ENCODE data around the gene NKD1.

NKD1 gene

DNA sequence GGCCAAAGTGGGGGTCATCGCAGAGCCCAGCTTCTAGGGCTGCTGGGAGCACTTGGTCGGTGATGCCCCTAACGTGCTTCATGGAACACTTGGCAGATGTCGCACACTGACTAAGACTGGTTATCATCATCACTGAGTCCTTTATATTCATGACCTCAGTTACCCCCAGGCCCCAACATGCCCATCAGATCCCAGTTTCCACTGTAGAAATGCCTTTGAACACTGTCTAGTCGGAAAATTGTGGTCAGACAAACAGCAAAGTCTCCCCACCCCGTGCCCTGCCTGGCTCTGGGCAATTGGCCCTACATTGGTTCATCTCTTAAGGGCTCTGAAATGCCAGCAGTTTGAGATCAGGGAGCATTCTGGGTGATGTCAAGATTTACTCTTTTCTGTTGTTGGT is 51.3 kb downstream of the NKD1 start:
- DNase-seq (ENCODE audit: low read depth in 2 of 2) = no peak

DNA sequence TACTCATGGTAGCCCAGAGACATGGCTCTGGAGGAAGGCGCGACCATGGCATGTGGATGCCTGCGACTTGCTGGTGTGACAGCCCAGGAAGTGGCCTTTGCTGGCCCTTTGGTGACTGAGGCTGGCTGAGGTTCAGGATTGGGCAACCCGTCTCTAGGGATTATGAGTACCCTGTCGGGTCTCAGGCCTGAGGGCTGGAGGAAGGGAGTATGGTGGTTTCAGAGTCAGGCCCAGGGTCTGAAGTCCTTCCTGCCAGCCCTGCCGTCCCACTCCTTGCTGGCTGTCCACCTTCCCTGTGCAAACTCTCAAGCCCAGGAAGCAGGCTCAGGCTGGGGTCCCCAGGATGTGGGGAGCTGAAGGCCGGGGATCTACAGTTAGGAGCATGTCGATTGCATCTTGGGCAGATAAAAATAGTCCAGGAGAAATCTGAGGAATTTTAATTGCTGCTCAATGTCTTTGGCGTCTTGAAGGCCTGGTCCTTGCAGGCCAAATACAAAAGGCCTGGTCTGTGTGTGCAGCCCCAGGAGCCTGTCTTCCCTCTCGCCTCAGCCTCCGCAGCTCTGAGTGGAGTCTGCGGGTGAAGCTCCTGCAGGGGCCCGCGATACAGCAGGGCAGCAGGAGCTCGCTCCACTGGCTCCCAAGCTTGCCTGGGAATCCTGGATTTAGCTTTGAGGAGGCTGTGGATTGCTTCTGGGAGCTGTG is 52.5 kb downstream of the NKD1 start:
- no peak for DNase-seq (ENCODE audit: low read depth in 2 of 2)

DNA sequence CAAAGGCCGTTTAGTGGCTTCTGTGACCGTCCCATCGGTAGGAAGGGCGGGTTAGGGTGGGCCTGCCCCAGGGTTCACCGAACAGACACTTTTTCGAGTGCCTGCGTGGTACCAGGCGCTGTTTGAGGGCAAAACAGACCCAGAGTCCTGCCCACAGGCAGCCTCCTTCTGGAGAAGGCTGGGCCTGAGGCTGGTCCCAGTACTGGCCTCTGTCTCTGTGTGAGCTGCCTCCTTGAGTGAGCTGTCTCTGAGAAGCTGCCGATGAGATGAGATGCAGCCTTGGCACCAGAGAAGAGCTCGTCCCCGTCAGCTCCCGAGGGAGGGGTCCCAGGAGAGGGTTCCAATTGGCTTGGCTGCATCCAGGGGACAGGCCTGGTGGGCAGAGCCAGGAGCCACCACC is 53.1 kb downstream of the NKD1 start:
- no peak for DNase-seq (ENCODE audit: low read depth in 2 of 2)

DNA sequence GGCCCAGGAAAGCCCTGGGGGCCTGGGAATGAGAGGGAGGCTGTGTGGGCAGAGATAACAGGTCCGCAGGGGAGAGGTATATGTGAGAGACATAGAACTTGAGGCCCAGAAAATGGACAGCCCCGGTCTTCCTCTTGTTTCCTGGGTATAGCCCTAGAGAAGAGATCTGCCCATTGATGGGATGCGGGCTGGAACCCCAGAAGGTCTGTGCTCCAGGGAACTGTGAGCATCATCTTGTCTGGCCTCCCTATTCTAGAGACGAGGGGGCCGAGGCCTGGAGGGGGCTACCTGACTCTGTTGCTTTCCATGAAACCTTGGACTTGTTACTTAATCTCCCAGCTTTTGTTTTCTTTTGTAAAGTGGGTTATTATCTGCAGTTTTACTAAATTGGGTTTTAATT is 53.9 kb downstream of the NKD1 start:
- no peak for DNase-seq (ENCODE audit: low read depth in 2 of 2)

- peak in 1 of 2 donors; percentile 20 for DNase-seq (ENCODE audit: low read depth in 2 of 2)
Measured at GRCh38 chr16:50602531-50603205, 54.5 kb downstream of the NKD1 start.

DNA sequence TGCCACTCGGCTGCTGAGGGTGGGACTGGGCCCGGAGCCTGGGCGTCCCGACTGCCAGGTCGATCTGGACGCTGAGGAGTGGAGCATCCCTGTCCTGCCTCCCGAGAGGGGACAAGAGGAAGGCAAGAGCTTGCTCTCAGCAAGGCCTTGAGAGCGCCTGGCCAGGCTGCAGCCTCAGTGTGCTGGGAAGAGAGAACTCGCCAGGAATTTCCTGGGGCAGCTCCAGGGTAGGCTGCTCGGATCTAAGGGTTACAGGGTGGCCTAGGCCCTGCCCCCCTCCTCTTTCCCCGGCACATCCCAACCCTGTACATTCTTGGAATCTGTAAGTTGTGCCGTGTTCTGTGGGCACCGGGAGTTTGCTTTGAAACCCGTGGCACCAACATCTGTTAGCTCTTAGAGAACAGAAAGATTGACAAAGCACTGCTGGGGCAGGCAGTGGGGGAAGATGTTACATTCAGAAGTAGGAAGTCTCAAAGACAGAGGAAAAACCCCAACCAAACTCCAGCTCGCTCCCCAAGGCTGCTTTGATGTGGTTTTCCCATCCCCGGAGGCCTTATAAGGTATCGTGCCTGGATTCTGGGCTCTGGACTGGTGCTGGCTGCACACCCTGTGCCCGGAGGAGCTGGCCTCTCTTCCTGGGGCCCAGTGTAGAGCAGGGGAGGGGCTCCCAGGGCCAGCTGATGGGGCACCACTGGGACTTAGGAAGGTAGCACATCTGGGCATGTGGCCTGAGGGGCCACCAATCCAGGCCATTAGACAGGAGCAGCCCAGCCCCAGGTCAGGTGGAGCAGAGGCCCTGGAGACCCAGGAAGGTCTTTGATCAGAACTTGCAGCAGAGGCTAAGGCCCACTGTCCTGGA is 55.2 kb downstream of the NKD1 start:
- no peak for DNase-seq (ENCODE audit: low read depth in 2 of 2)

DNA sequence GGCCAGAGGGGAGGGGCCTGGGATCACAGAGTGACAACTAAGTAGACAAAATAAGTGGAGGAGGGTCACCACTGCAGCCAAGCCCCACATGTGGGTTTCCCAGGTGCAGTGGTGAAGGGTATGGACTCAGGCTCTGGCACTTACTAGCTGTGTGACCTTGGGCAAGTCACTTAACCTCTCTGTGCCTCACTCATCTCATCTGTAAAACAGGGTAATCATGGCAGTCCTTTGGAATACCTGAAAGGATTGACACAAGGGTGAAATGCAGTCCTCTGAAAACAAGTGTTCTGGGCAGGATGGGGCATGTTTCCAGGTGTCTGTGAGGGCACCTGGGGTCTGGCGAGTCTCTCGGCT is 55.8 kb downstream of the NKD1 start:
- DNase-seq (ENCODE audit: low read depth in 2 of 2) = no peak

DNA sequence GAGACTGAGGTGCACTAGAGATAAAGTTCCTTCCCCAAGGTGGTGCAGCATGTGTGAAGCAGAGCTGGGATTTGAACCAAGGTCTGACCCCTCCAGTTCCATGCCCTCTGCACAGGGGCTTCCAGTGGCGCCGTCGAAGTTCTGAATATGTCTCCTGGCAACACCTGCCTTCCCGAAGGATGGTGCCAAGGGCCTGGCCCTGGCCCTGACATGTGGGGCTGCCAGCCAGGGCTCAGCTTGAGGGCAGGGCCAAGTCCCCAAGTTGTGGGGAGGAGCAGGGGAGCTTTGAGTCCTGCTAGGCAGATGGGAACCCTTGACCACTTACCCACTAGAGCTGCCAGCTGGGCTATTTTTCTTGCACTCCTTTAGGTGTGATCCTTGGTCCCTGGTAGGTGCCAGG is 56.4 kb downstream of the NKD1 start:
- no peak for DNase-seq (ENCODE audit: low read depth in 2 of 2)

DNA sequence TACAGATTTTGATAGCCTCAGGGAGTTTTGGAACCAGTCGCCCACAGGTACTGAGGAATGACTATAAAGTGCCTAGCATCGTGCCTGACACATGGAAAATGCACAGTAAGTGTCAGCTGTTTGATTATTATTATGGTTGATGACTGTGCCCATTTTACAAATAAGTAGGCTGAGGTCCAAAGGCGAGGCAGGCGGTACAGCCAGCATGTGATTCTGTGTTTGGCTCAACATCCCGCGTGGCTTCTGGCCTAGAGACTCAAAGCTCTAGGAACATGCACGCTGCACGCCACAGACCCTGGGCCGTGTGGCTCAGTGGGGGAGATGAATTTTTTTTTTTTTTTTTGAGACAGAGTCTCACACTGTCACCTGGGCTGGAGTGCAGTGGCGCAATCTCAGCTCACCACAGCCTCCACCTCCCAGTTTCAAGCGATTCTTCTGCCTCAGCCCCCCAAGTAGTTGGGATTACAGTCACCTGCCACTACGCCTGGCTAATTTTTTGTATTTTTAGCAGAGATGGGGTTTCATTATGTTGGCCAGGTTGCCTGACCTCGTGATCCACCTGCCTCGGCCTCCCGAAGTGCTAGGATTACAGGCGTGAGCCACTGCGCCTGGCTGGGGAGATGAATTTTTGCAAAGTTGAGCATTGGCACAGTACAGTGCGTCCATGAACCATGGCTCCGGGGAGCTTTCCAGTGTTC is 57.7 kb downstream of the NKD1 start:
- no peak for DNase-seq (ENCODE audit: low read depth in 2 of 2)

- DNase-seq (ENCODE audit: low read depth in 2 of 2) = no peak
Measured at GRCh38 chr16:50606431-50607050, 58.3 kb downstream of the NKD1 start.

DNA sequence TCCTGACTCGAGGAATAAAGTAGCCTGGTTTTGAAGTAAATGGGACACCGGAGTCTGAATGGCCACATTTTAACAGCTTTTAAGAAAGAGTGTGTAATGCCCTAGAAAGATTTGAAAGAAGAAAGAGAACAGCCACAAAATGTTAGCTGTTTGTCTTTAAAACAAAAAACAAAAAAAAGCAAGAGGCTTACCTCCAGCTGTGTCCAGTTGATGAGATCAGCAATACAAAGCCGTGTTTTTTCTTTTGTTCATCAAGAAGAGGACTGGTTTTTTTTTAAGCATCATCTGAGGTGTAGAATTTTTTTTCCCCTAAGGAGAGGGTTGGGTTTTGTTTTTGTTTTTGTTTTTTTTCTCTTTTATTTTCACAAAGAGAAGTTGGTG is 58.8 kb downstream of the NKD1 start:
- DNase-seq (ENCODE audit: low read depth in 2 of 2) = no peak

DNA sequence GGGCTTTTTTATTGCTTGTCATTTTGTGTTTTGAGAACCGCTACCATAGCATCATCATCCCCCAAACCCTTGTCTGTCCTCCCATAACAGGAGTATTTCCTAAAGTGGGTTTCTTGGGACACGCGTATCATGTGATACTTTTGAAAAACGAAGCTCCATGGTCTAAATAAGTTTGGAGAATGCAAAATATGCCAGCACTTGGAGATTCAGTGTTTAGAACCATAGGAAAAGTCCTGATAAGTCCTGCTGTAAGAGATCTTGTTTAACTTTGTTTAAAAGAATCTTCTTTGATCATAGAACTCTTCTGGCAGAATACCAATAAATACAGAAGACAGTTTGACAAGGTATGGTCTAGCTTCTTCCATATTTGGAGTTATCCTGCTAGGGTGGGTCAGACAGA is 59.3 kb downstream of the NKD1 start:
- DNase-seq (ENCODE audit: low read depth in 2 of 2) = no peak

DNA sequence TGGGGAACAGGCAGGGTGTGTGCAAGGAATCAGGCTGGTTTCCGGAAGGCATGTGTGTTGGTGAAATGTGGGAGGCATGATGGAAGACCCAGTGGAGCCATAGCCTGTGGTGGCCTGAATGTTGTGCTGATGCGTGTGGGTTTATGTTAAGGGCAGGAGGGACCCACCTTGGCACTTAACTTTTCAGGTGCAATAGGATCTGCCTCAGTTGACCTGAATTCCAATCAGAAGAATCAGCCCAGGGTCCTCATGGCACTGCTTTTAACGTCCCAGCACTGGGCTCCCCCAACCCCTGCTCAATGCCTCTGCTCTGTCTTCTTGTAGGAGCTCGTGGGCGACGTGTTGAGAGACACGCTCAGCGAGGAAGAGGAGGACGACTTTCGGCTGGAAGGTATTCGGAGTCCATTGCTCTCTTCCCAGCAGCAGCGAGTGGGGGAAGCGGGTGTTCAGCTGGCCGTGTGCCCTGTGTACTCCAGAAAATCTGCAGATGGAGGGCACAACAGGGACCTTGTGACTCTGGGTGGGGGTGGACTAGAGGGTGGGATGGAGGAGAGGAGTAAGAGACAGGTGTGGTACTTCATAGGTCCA is 59.9 kb downstream of the NKD1 start:
- DNase-seq (ENCODE audit: low read depth in 2 of 2) = no peak

DNA sequence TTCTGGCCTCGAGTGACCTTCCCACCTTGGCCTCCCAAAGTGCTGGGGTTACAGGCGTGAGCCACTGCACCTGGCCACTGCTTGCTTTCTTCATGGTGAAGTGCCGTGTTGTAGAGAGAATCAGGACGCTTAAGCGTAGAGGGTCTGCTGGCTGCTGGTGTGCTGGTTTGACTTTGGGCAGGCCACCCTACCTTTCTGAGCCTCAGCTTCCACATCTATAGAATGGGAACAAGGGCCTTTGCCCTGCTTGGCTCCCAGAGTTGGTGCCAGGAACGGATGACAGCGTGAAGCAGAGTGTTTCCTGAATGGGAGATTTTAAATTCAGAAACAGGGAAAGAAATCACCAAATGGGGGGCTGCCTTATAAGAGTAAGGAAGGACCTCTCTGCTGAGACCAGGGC is 60.9 kb downstream of the NKD1 start:
- no peak for DNase-seq (ENCODE audit: low read depth in 2 of 2)

- no peak for DNase-seq (ENCODE audit: low read depth in 2 of 2)
Measured at GRCh38 chr16:50609471-50609870, 61.3 kb downstream of the NKD1 start.

DNA sequence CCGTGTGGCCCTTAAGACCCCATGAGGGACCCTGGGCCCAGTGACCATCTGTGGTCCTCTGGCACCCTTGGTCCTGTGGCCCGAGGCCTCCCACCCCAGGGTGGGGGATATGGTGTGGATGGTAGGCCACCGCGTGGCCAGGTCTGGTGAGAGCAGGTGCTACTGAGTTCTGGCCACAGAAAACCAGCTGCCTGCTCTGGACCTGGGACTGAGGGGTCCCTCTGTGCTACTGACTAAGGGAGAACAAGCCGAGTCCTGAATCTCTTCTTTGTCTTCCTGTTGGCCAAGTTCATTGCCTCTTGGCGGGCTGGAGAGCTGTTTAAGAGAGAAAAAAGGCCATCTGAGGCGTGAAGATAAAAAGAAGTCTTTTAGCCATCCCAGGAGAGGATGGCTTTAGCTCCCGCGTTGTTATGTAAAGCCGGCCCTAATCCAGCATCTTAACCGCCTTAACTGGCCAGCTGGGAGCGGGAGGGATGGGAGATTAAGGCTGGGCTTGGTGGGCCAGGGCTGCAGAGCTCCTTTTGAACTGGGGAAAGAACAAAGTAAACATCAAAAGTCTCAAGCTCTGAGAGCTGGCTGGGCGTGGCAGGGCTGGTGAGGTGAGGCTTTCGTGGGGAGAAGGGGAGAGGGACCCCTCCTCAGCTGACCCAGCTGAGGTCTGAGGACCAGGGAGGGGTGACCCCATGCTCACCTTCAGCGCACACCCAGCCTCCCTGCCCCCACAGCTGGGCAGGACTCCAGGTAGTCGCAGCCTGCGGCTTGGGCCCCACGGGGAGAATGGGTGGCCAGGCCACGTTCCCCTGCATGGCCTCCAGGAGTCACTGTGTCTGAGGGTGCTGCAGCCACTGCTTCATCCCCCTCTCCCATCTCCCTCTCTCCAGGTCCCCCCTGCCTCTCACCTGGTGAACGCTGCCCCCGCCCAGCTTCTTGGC is 62.4 kb downstream of the NKD1 start:
- DNase-seq (ENCODE audit: low read depth in 2 of 2) = no peak

- no peak for DNase-seq (ENCODE audit: low read depth in 2 of 2)
Measured at GRCh38 chr16:50611332-50611934, 63.2 kb downstream of the NKD1 start.

DNA sequence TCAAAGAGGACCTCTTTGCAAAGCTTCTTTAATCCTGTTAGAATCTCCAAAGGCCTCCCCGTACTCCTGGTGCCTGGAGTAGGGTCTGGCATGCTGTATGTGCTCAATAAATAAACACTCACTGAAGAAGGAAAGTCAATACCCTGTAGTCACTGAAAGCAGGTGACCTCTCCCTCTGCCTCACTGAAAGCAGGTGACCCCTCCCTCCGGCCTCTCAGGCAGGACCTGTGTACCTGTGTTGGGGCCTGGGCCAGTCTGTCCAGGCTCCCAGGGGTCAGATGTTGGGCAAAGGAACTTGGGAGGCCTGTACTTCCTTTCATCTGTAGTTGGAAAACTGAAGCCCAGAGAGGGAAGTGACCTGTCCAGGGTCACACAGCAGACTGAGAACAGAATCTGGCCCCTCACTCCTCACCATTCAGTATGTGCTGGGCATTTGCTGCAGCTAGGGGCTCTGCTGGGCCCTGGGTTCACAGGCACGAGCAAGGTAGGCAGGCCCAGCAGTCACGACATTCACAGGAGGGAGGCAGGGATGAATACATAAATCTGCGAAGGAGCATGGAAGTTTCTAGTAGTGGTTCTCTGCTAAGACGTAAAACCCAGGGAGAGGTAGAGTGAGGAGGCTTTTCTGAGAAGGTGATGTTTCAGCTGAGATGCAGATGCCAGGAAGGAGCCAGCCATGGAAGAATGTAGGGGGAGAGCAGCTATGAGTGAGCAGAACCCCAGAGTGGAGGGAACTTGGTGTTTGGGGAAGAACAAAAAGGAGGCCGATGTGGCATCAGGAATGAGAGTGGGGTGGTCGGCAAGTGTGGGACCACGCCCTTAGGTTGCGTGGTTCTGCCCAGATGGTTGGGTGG is 64.0 kb downstream of the NKD1 start:
- no peak for DNase-seq (ENCODE audit: low read depth in 2 of 2)

- no peak for DNase-seq (ENCODE audit: low read depth in 2 of 2)
Measured at GRCh38 chr16:50612849-50613198, 64.6 kb downstream of the NKD1 start.
